ENCODE data around the gene CPNE2. TPM values are rescaled to one million over a fixed set of nuclear protein-coding genes. Genes with fewer than 3 reads are reported as not detected.

The CPNE2 gene
- total and polyA plus RNA-seq, 10 of the 15 experiments (the other 5 are each of a cell fraction or from before 2014, with no cell fraction given) = 3.1 to 22.1 (median 9.9) TPM

DNA sequence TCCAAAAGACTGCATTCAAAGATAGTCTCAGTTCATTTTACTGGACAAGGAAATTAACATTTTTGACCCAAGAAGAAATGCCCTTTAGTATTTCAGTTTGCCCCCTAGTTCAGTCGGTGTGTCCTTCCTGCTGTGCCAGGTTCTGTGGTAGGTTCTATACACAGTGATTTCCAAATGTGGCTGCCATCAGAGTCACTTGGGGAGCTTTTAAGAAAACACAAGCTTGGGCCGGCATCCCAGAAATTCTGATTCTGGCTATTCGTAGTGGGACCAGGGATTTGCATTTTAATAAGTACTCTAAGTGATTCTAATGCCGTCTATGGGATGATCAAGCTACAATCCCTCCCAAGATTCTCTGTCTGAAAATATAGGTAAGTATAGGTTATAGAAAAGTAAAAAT, 103.9 kb downstream of the CPNE2 start (continued):
- no peak for TF ChIP-seq HDAC2 (IDR thresholded peaks at IDR 0.05)
- no peak for TF ChIP-seq NFIC (IDR thresholded peaks at IDR 0.05; ENCODE audit: low read depth, low read length)
- TF ChIP-seq, protein P1, sequence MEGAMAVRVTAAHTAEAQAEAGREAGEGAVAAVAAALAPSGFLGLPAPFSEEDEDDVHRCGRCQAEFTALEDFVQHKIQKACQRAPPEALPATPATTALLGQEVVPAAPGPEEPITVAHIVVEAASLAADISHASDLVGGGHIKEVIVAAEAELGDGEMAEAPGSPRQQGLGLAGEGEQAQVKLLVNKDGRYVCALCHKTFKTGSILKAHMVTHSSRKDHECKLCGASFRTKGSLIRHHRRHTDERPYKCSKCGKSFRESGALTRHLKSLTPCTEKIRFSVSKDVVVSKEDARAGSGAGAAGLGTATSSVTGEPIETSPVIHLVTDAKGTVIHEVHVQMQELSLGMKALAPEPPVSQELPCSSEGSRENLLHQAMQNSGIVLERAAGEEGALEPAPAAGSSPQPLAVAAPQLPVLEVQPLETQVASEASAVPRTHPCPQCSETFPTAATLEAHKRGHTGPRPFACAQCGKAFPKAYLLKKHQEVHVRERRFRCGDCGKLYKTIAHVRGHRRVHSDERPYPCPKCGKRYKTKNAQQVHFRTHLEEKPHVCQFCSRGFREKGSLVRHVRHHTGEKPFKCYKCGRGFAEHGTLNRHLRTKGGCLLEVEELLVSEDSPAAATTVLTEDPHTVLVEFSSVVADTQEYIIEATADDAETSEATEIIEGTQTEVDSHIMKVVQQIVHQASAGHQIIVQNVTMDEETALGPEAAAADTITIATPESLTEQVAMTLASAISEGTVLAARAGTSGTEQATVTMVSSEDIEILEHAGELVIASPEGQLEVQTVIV (IDR thresholded peaks at IDR 0.05; ENCODE audit: borderline replicate concordance, partially characterized antibody) = no peak
- TF ChIP-seq MEF2A (IDR thresholded peaks at IDR 0.05; ENCODE audit: insufficient read depth, low read depth, low read length) = no peak
- no peak for TF ChIP-seq CHD1 (IDR thresholded peaks at IDR 0.05; ENCODE audit: low read depth, low read length)
- TF ChIP-seq FOS (IDR thresholded peaks at IDR 0.05; ENCODE audit: borderline replicate concordance, extremely low read depth, insufficient read length) = no peak
- no peak for TF ChIP-seq NFXL1 (IDR thresholded peaks at IDR 0.05; ENCODE audit: borderline replicate concordance)
- TF ChIP-seq BHLHE40 (IDR thresholded peaks at IDR 0.05; ENCODE audit: borderline replicate concordance in 1 of 2, low read depth in 2 of 2, low read length in 1 of 2) = no peak
- TF ChIP-seq CHD2 (IDR thresholded peaks at IDR 0.05; ENCODE audit: borderline replicate concordance, low read depth, low read length) = no peak
- no peak for TF ChIP-seq PRDM15 (CRISPR knock-in tag; IDR thresholded peaks at IDR 0.05)
- no peak for TF ChIP-seq NFYA (IDR thresholded peaks at IDR 0.05; ENCODE audit: borderline replicate concordance, low read depth, low read length)
- TF ChIP-seq SMC3 (IDR thresholded peaks at IDR 0.05; ENCODE audit: borderline replicate concordance, low read length) = no peak
- TF ChIP-seq ZSCAN29 (IDR thresholded peaks at IDR 0.05) = no peak
- no peak for TF ChIP-seq CHD4 (IDR thresholded peaks at IDR 0.05)
